Colonic mucosa (tissue), 4 donors: ENCODE data around the gene RSU1. TPM values are rescaled to one million over a fixed set of nuclear protein-coding genes. Genes with fewer than 3 reads are reported as not detected.

Experiments used
- DNase-seq: peaks from one replicate; pipeline ENCODE4 v3.0.0-alpha.2; 2020
- H3K27ac ChIP-seq: fragments of 200-600 bp; one replicate; pipeline ENCODE4 v1.8.0; 2021
- H3K27me3 ChIP-seq: fragments of 200-600 bp; one replicate; pipeline ENCODE4 v1.8.0; 2021
- H3K36me3 ChIP-seq: fragments of 200-600 bp; one replicate; pipeline ENCODE4 v1.8.0; 2021
- H3K4me1 ChIP-seq: fragments of 200-600 bp; one replicate; pipeline ENCODE4 v1.8.0; 2021; ENCODE audit warnings: mild to moderate bottlenecking
- H3K4me3 ChIP-seq: fragments of 200-600 bp; one replicate; pipeline ENCODE4 v1.8.0; 2021
- H3K9ac ChIP-seq, 2 donors: one replicate each; pipeline ENCODE4 v1.7.0; 2013; ENCODE audit warnings: control low read depth in 2 of 2, low read depth in 2 of 2, low read length in 2 of 2
- H3K9me3 ChIP-seq: fragments of 200-600 bp; one replicate; pipeline ENCODE4 v1.8.0; 2021
- CTCF ChIP-seq: fragments of 200-600 bp; IDR thresholded peaks from one replicate; pipeline ENCODE4 v1.8.0; 2022; ENCODE audit warnings: antibody characterized with exemption, mild to moderate bottlenecking
- intact Hi-C: fragments of 100-400 bp; cut with DNase I; formaldehyde crosslinking; loops from one replicate; pipeline ENCODE4 v1.14.1; 2022
- total RNA-seq, 2 donors: library from RNA; stranded (reverse); fragmentation: NEBNext Ultra II Directional in 1 of 2; extraction: Animal tissue kit (Norgen Biotek cat#: 25700) in 1 of 2; gene quantifications; one replicate each; pipeline ENCODE4 v1.2.1, GENCODE V29; 2021
- donor health status: healthy.
- donor health status: DM: no; HTN: no; CAD: no.
- donor health status: DM: no; HTN: no; CAD: no.

Gene RSU1
- total RNA-seq, 2 donors from 2014 or later = 44.3 to 82.9 TPM

- intact Hi-C loops = no loop called here
- Histone ChIP-seq H3K4me1 (no peaks in the 10 kb centered on the region), H3K9me3 (no peaks in the 10 kb centered on the region), H3K27me3 (no peaks in the 10 kb centered on the region), H3K9ac (no peak overlapping the region), H3K36me3 (no peaks in the 10 kb centered on the region), H3K27ac (no peak overlapping the region), H3K4me3 (no peak overlapping the region)
- no peak for TF ChIP-seq CTCF
- DNase-seq = no peak
Observed at GRCh38 chr10:16606421-16606820, 210.8 kb downstream of the RSU1 start.

GRCh38 chr10:16603308-16603707 is 213.9 kb downstream of the RSU1 start:
- TF ChIP-seq CTCF = no peak
- Histone ChIP-seq H3K4me1 (no peaks in the 10 kb centered on the region), H3K36me3 (no peaks in the 10 kb centered on the region), H3K27me3 (no peaks in the 10 kb centered on the region), H3K4me3 (no peak overlapping the region), H3K27ac (no peak overlapping the region), H3K9ac (no peak overlapping the region), H3K9me3 (no peaks in the 10 kb centered on the region)
- intact Hi-C loops = no loop called here
- DNase-seq = no peak

GRCh38 chr10:16602104-16602775 is 215.0 kb downstream of the RSU1 start:
- no peak overlapping the region for H3K27ac ChIP-seq
- H3K9me3 ChIP-seq = no peaks in the 10 kb centered on the region
- TF ChIP-seq CTCF = no peak
- DNase-seq = no peak
- H3K27me3 ChIP-seq = no peaks in the 10 kb centered on the region
- intact Hi-C loops = no loop called here
- no peak overlapping the region for H3K4me3 ChIP-seq
- no peaks in the 10 kb centered on the region for H3K4me1 ChIP-seq
- H3K36me3 ChIP-seq = no peaks in the 10 kb centered on the region
- H3K9ac ChIP-seq = no peak overlapping the region

- no peaks in the 10 kb centered on the region for H3K36me3 ChIP-seq
- H3K9me3 ChIP-seq = no peaks in the 10 kb centered on the region
- intact Hi-C loops = no loop called here
- no peak for TF ChIP-seq CTCF
- H3K27me3 ChIP-seq = no peaks in the 10 kb centered on the region
- H3K4me3 ChIP-seq = no peak overlapping the region
- H3K4me1 ChIP-seq = no peaks in the 10 kb centered on the region
- DNase-seq = no peak
- no peak overlapping the region for H3K27ac ChIP-seq
- no peak overlapping the region for H3K9ac ChIP-seq
Observed at GRCh38 chr10:16599662-16600061, 217.6 kb downstream of the RSU1 start.

GRCh38 chr10:16597656-16598055 is 219.6 kb downstream of the RSU1 start:
- Histone ChIP-seq H3K9me3 (no peaks in the 10 kb centered on the region), H3K27me3 (no peaks in the 10 kb centered on the region), H3K9ac (no peak overlapping the region), H3K4me3 (no peak overlapping the region), H3K27ac (no peak overlapping the region), H3K4me1 (no peaks in the 10 kb centered on the region), H3K36me3 (no peaks in the 10 kb centered on the region)
- intact Hi-C loops = no loop called here
- no peak for TF ChIP-seq CTCF
- DNase-seq = no peak
